Ishikawa (cell line): ENCODE data around the gene NYAP1.

Experiments
- CEBPB ChIP-seq: IDR thresholded peaks from 2 replicates; pipeline ENCODE4 v1.6.1; 2012
- CREB1 ChIP-seq: IDR thresholded peaks from 2 replicates; pipeline ENCODE4 v1.6.1; 2012; ENCODE audit warnings: low read depth
- EGR1 ChIP-seq: IDR thresholded peaks from 2 replicates; pipeline ENCODE4 v1.6.1; 2012
- EP300 ChIP-seq: IDR thresholded peaks from 2 replicates; pipeline ENCODE4 v1.6.1; 2012; ENCODE audit warnings: borderline replicate concordance
- FOXM1 ChIP-seq: IDR thresholded peaks from 2 replicates; pipeline ENCODE4 v1.6.1; 2012; ENCODE audit warnings: low read depth, borderline replicate concordance
- MAX ChIP-seq: IDR thresholded peaks from 2 replicates; pipeline ENCODE4 v1.6.1; 2012
- NFIC ChIP-seq: IDR thresholded peaks from 2 replicates; pipeline ENCODE4 v1.6.1; 2012
- RAD21 ChIP-seq: IDR thresholded peaks from 2 replicates; pipeline ENCODE4 v1.6.1; 2012; ENCODE audit warnings: low read depth
- REST ChIP-seq: IDR thresholded peaks from 2 replicates; pipeline ENCODE4 v1.6.1; 2012; ENCODE audit warnings: low read depth, mild to moderate bottlenecking
- TAF1 ChIP-seq: IDR thresholded peaks from 2 replicates; pipeline ENCODE4 v1.6.1; 2012; ENCODE audit warnings: low read depth, mild to moderate bottlenecking
- TCF12 ChIP-seq: IDR thresholded peaks from 2 replicates; pipeline ENCODE4 v1.6.1; 2012; ENCODE audit warnings: low read depth
- TEAD4 ChIP-seq: IDR thresholded peaks from 2 replicates; pipeline ENCODE4 v1.6.1; 2012
- USF1 ChIP-seq: IDR thresholded peaks from 2 replicates; pipeline ENCODE4 v1.6.1; 2012
- YY1 ChIP-seq: IDR thresholded peaks from 2 replicates; pipeline ENCODE4 v1.6.1; 2012; ENCODE audit warnings: low read depth
- ZBTB7A ChIP-seq: IDR thresholded peaks from 2 replicates; pipeline ENCODE4 v1.6.1; 2012; ENCODE audit warnings: low read depth

The NYAP1 gene

DNA sequence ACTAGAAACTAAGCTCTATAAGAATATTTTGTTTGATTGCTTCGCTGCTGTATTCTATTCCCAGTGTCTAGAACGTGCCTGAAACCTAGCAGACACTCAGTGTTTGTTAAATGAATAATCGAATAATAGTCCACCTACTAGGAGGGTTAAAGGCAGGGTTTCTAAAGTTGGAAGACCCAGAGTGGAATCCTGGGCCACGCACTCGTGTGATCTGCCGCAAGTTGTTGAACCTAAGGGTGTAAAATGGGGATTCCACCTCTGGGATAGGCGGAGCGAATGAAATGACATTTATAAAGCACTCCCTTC is 54.6 kb downstream of the NYAP1 start:
- TF ChIP-seq ZBTB7A (no peak), YY1 (no peak)

- peak; percentile 16; the same call in 1 of the 2 replicates for TF ChIP-seq USF1
- no peak for TF ChIP-seq RAD21
- peak; percentile 92 for TF ChIP-seq MAX
- peak; percentile 70 for TF ChIP-seq CREB1
- TF ChIP-seq ZBTB7A: no peak
- peak; percentile 28; the same call in 1 of the 2 replicates for TF ChIP-seq TEAD4
- TF ChIP-seq FOXM1: peak; percentile 54; the same call in 1 of the 2 replicates
- peak; percentile 60 for TF ChIP-seq TAF1
- no peak for TF ChIP-seq YY1
- no peak for TF ChIP-seq EP300
- TF ChIP-seq CEBPB: no peak
- TF ChIP-seq EGR1: peak; percentile 96
These were observed 55.1 kb downstream of the NYAP1 start, which contains the start of gene AGFG2 for GRCh38 chr7:100538654-100539435. Gene AGFG2 (plus strand): TSS chr7:100539203. CDS start chr7:100539347, 144 bp downstream.

DNA sequence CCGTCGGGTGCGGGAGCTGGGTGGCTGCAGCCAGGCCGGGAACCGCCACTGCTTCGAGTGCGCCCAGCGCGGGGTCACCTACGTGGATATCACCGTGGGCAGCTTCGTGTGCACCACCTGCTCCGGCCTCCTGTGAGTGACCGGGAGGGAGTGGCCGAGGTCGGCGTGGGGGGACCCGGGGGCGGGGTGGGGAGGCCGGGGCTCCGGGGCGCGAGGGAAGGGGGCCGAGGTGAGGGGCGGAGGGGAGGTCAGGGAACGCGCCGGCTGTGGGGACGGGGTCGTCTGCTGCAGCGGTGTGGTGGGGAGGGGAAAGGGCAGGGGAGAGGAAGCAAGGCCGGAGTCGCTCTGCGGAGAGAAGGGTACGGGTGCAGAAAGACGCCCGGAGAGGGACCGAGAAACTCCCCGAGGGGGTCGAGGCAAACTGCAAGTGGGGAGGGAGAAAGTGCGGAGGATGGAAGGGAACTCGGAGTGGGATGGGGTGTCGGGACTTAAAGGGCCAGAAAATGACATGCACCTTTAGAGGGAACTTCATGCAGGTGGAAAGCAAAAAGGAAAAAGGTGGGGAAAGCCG is 55.8 kb downstream of the NYAP1 start:
- TF ChIP-seq MAX: no peak
- TF ChIP-seq EP300: no peak
- no peak for TF ChIP-seq ZBTB7A
- no peak for TF ChIP-seq FOXM1

DNA sequence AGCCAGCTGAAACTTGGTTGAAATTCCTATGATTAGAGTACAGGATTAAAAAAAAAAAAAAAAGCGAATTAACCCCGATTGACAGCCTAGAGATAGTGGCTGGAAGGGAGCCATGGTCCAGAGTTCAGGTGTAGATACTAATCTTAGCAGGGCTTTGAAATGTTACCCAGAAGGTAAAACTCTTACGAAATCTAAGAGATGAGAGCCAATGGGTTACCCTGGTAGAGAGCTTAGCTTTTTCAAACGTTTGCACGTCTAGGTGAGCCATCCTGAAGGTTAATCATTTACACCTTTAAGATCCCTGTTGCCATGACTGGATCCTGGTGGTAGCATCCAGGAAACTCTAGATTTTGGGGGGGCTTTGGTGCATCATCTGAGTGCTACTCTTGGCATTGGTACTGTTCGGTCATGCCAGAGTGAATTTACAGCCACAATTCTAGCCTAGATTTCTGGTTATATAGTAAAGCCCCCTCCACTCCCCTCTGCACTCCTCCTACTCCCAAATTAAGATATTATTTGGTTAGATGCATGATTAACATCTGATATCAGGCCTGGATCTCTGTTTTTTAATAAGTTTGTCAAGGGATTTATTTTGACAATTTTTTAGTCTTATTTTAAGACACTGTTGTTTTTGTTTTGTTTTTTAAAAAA is 56.5 kb downstream of the NYAP1 start:
- TF ChIP-seq TEAD4 (no peak), TAF1 (no peak), REST (no peak), USF1 (no peak)

- TF ChIP-seq YY1 (no peak), RAD21 (no peak), FOXM1 (no peak), REST (no peak), CREB1 (no peak), TCF12 (no peak), TAF1 (no peak), NFIC (no peak), ZBTB7A (no peak), CEBPB (no peak), TEAD4 (no peak), EGR1 (no peak), USF1 (no peak), MAX (no peak), EP300 (no peak)
These were observed 59.9 kb downstream of the NYAP1 start for GRCh38 chr7:100543586-100543985.
